Tibial artery (tissue), 4 donors: ENCODE results near the gene SELENOV.

Experiments used
- DNase-seq, 2 donors: peaks; one replicate each; pipeline ENCODE4 v3.0.0-alpha.2; 2019
- H3K27ac ChIP-seq, 2 donors: fragments of 200-600 bp; sonication (generic) in 1 of 2; 1 replicate in 1 of 2; 2 replicates in 1 of 2; pipeline ENCODE4 v1.5.1; 2018 to 2019; ENCODE audit warnings: mild to moderate bottlenecking in 1 of 2
- H3K27me3 ChIP-seq, 2 donors: fragments of 200-600 bp; sonication (generic) in 1 of 2; one replicate each; pipeline versions ENCODE4 v1.5.1 to v1.6.0; 2016 to 2019
- H3K36me3 ChIP-seq, 3 donors: fragments of 200-600 bp; sonication (generic) in 2 of 3; one replicate each; pipeline ENCODE4 v1.5.1; 2016 to 2019; ENCODE audit warnings: mild to moderate bottlenecking in 2 of 3
- H3K4me1 ChIP-seq, 4 donors: fragments of 200-600 bp; sonication (generic) in 2 of 4; 1 replicate in 3 of 4; 2 replicates in 1 of 4; pipeline ENCODE4 v1.5.1; 2016 to 2019
- H3K4me3 ChIP-seq, 2 donors: fragments of 200-600 bp; sonication (generic) in 1 of 2; 1 replicate in 1 of 2; 2 replicates in 1 of 2; pipeline ENCODE4 v1.5.1; 2018 to 2019; ENCODE audit warnings: mild to moderate bottlenecking in 2 of 2
- H3K9me3 ChIP-seq, 3 donors: fragments of 200-600 bp; sonication (generic) in 1 of 3; one replicate each; pipeline ENCODE4 v1.5.1; 2016 to 2019
- CTCF ChIP-seq, 2 experiments: fragments of 200-600 bp in 1 of 2; fragments of 450-650 bp in 1 of 2; IDR thresholded peaks; one replicate each; pipeline ENCODE4 v1.5.1; 2017 to 2019; ENCODE audit warnings: antibody characterized with exemption in 2 of 2, mild to moderate bottlenecking in 1 of 2, moderate library complexity in 1 of 2
- intact Hi-C: fragments of 100-400 bp; cut with DNase I; formaldehyde crosslinking; loops from one replicate; pipeline ENCODE4 v1.15.0; 2023; ENCODE audit warnings: low total_unique reads

Gene SELENOV

GRCh38 chr19:39516270-39516669 is 1.3 kb downstream of the SELENOV start:
- DNase-seq: no peak
- intact Hi-C loops: no loop called here
- peaks cover 4 to 68% of the 10 kb centered on the region in 2 donors for H3K27me3 ChIP-seq

GRCh38 chr19:39517432-39517831 is 2.5 kb downstream of the SELENOV start:
- intact Hi-C loops: no loop called here
- H3K27me3 ChIP-seq: peaks cover 4 to 57% of the 10 kb centered on the region in 2 donors
- H3K4me3 ChIP-seq: no peak overlapping the region
- no peak for TF ChIP-seq CTCF (IDR thresholded peaks at IDR 0.05)
- no peak for DNase-seq
- peaks cover 4 to 17% (median 14%) of the 10 kb centered on the region in 4 donors for H3K4me1 ChIP-seq
- H3K36me3 ChIP-seq: no peaks in the 10 kb centered on the region
- no peaks in the 10 kb centered on the region for H3K9me3 ChIP-seq
- H3K27ac ChIP-seq: no peak overlapping the region

More at GRCh38 chr19:39516270-39516669, 1.3 kb downstream of the SELENOV start:
- Histone ChIP-seq H3K36me3 (no peaks in the 10 kb centered on the region), H3K4me3 (no peak overlapping the region), H3K4me1 (peaks cover 4 to 17% (median 14%) of the 10 kb centered on the region in 4 donors), H3K9me3 (no peaks in the 10 kb centered on the region), H3K27ac (no peak overlapping the region)
- no peak for TF ChIP-seq CTCF (IDR thresholded peaks at IDR 0.05)

GRCh38 chr19:39518458-39518857 is 3.5 kb downstream of the SELENOV start:
- H3K36me3 ChIP-seq: no peaks in the 10 kb centered on the region
- no peak overlapping the region for H3K27ac ChIP-seq
- H3K4me3 ChIP-seq: no peak overlapping the region
- intact Hi-C loops: no loop called here
- H3K4me1 ChIP-seq: peaks cover 4 to 17% (median 14%) of the 10 kb centered on the region in 4 donors
- H3K9me3 ChIP-seq: no peaks in the 10 kb centered on the region
- no peak for DNase-seq
- H3K27me3 ChIP-seq: peaks cover 4 to 49% of the 10 kb centered on the region in 2 donors
- TF ChIP-seq CTCF (IDR thresholded peaks at IDR 0.05): no peak

- no peak overlapping the region for H3K27ac ChIP-seq
- H3K9me3 ChIP-seq: no peaks in the 10 kb centered on the region
- intact Hi-C loops: no loop called here
- H3K4me3 ChIP-seq: no peak overlapping the region
- no peaks in the 10 kb centered on the region for H3K36me3 ChIP-seq
- peaks cover 4 to 17% (median 14%) of the 10 kb centered on the region in 4 donors for H3K4me1 ChIP-seq
- TF ChIP-seq CTCF (IDR thresholded peaks at IDR 0.05): no peak
- DNase-seq: no peak
- peaks cover 4 to 45% of the 10 kb centered on the region in 2 donors for H3K27me3 ChIP-seq
Observed at GRCh38 chr19:39518975-39519374, 4.0 kb downstream of the SELENOV start.

- TF ChIP-seq CTCF (IDR thresholded peaks at IDR 0.05): no peak
- H3K9me3 ChIP-seq: no peaks in the 10 kb centered on the region
- peaks cover 0 to 27% of the 10 kb centered on the region in 2 donors for H3K27me3 ChIP-seq
- H3K4me3 ChIP-seq: no peak overlapping the region
- no peak overlapping the region for H3K27ac ChIP-seq
- H3K4me1 ChIP-seq: peaks cover 0 to 5% (median 2%) of the 10 kb centered on the region in 4 donors
- no peak for DNase-seq
- no peaks in the 10 kb centered on the region for H3K36me3 ChIP-seq
- intact Hi-C loops: no loop called here
Observed at GRCh38 chr19:39520541-39521484, 5.9 kb downstream of the SELENOV start.
